Loucy (cell line): ENCODE results near the gene IL6R.

Experiments
- CTCF ChIP-seq: fragments of 200-600 bp; sonication (generic); conservative IDR thresholded peaks from 2 replicates; pipeline ENCODE4 v1.5.1; 2014; ENCODE audit warnings: mild to moderate bottlenecking, antibody characterized with exemption, low read length
- EZH2phosphoT487 ChIP-seq: fragments of 200-600 bp; IDR thresholded peaks from 2 replicates; pipeline ENCODE4 v1.6.1; 2018; ENCODE audit warnings: antibody characterized with exemption, mild to moderate bottlenecking, moderate library complexity, borderline replicate concordance

GRCh38 chr1:154502066-154502743 lies 97.1 kb downstream of the IL6R start, which contains the start of the genes SHE and TDRD10:
- TF ChIP-seq CTCF (no peak), EZH2phosphoT487 (no peak)
